ENCODE results near the gene SIX1. TPM values are rescaled to one million over a fixed set of nuclear protein-coding genes. Genes with fewer than 3 reads are reported as not detected.

SIX1 gene
- total RNA-seq, 2 donors from 2014 or later = 0.13 TPM; not detected in 1

DNA sequence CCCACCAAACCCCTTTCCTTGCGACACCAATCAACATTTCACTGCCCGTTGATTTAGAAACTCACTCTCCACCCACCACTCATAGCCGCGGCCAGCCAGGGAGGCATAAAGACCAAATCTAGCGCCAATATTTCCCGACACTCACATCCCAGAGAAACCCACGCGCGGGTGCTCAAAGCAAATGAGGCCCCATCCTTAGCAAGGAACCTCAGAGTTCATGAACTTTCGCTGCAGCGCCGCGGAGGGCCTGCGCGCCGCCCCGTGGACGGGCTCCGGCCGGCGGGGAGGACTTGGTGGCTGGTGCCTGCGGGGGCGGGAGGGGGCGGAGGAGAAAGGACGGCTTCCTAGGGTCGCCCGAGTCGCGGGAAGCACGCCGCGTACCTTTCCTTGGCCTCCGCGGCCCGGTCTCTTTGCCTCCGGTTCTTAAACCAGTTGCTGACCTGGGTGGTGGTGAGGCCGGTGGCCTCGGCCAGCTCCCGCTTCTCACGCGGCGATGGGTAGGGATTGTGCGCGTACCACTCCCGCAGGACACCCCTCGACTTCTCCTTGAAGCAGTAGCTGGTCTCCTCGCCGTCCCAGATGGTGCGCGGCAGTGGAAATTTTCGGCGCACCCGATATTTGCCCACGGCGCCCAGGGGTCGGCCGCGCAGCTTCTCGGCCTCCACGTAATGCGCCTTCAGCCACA lies 886 bp downstream of the SIX1 start:
- H3K9me3 ChIP-seq (ENCODE audit: control insufficient read depth, low read length) = no peaks in the 10 kb centered on the region
- 1 to 4% methylated on average over 25 to 61 of the region's 61 CpGs for WGBS, 2 experiments (ENCODE audit: insufficient coverage in 1 of 2, insufficient read length in 1 of 2)
- Mint-ChIP-seq H3K4me1 (peaks cover 60% of the 10 kb centered on the region), H3K4me3 (peak overlapping the region; percentile 50), H3K36me3 (ENCODE audit: low read depth) (no peaks in the 10 kb centered on the region), H3K9me3 (no peaks in the 10 kb centered on the region), H3K27me3 (ENCODE audit: insufficient read depth) (peaks cover 99% of the 10 kb centered on the region), H3K27ac (no peak overlapping the region)
- H3K27ac ChIP-seq (ENCODE audit: low read depth, low read length) = no peak overlapping the region
- no peak overlapping the region for H3K9ac ChIP-seq (ENCODE audit: extremely low read depth, low read length, poor library complexity, severe bottlenecking)
- H3K4me1 ChIP-seq (ENCODE audit: control insufficient read depth, insufficient read depth, low read length) = peaks cover 29% of the 10 kb centered on the region
- H3K36me3 ChIP-seq (ENCODE audit: control insufficient read depth, insufficient read depth, low read length) = no peaks in the 10 kb centered on the region
- DNase-seq = peak; percentile 73
- TF ChIP-seq, protein P1, sequence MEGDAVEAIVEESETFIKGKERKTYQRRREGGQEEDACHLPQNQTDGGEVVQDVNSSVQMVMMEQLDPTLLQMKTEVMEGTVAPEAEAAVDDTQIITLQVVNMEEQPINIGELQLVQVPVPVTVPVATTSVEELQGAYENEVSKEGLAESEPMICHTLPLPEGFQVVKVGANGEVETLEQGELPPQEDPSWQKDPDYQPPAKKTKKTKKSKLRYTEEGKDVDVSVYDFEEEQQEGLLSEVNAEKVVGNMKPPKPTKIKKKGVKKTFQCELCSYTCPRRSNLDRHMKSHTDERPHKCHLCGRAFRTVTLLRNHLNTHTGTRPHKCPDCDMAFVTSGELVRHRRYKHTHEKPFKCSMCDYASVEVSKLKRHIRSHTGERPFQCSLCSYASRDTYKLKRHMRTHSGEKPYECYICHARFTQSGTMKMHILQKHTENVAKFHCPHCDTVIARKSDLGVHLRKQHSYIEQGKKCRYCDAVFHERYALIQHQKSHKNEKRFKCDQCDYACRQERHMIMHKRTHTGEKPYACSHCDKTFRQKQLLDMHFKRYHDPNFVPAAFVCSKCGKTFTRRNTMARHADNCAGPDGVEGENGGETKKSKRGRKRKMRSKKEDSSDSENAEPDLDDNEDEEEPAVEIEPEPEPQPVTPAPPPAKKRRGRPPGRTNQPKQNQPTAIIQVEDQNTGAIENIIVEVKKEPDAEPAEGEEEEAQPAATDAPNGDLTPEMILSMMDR (conservative IDR thresholded peaks at IDR 0.05) = no peak
- no peak overlapping the region for H3K4me3 ChIP-seq (ENCODE audit: low read length)
- peaks cover 100% of the 10 kb centered on the region for H3K27me3 ChIP-seq (ENCODE audit: control insufficient read depth, insufficient read depth, low read length, poor library complexity, severe bottlenecking)

DNA sequence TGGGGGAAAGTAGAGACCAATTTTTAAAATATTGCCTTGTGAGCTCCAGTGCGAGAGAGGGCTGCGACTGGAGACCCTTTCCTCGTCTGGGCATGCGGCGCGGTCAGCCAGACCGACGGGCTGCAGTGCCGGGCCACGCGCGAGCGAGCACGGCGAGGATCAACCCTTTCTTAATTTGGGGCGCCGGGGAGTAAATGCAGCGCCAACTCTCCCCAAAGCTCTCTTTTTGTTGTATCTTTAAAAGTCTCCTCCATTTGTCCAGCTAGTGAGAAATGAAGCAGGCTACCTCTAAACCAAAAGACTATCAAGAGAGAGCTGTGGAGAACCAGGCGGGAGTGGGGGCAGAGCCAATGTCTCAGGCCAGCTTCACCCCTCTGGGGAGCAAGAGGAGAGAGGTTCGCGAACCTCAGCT lies 1.4 kb downstream of the SIX1 start:
- Mint-ChIP-seq H3K27ac (no peak overlapping the region), H3K36me3 (ENCODE audit: low read depth) (no peaks in the 10 kb centered on the region), H3K9me3 (no peaks in the 10 kb centered on the region), H3K4me1 (peaks cover 59% of the 10 kb centered on the region), H3K4me3 (peak overlapping the region; percentile 50), H3K27me3 (ENCODE audit: insufficient read depth) (peaks cover 99% of the 10 kb centered on the region)
- Histone ChIP-seq H3K9me3 (ENCODE audit: control insufficient read depth, low read length) (no peaks in the 10 kb centered on the region), H3K36me3 (ENCODE audit: control insufficient read depth, insufficient read depth, low read length) (no peaks in the 10 kb centered on the region), H3K4me3 (ENCODE audit: low read length) (peak overlapping the region; percentile 64), H3K27me3 (ENCODE audit: control insufficient read depth, insufficient read depth, low read length, poor library complexity, severe bottlenecking) (peaks cover 100% of the 10 kb centered on the region), H3K27ac (ENCODE audit: low read depth, low read length) (no peak overlapping the region), H3K9ac (ENCODE audit: extremely low read depth, low read length, poor library complexity, severe bottlenecking) (no peak overlapping the region), H3K4me1 (ENCODE audit: control insufficient read depth, insufficient read depth, low read length) (peaks cover 32% of the 10 kb centered on the region)
- TF ChIP-seq, protein P1 (conservative IDR thresholded peaks at IDR 0.05) = no peak
- WGBS, 2 experiments (ENCODE audit: insufficient coverage in 1 of 2, insufficient read length in 1 of 2) = 0 to 2% methylated on average over 4 to 21 of the region's 21 CpGs
- DNase-seq = peak; percentile 61

DNA sequence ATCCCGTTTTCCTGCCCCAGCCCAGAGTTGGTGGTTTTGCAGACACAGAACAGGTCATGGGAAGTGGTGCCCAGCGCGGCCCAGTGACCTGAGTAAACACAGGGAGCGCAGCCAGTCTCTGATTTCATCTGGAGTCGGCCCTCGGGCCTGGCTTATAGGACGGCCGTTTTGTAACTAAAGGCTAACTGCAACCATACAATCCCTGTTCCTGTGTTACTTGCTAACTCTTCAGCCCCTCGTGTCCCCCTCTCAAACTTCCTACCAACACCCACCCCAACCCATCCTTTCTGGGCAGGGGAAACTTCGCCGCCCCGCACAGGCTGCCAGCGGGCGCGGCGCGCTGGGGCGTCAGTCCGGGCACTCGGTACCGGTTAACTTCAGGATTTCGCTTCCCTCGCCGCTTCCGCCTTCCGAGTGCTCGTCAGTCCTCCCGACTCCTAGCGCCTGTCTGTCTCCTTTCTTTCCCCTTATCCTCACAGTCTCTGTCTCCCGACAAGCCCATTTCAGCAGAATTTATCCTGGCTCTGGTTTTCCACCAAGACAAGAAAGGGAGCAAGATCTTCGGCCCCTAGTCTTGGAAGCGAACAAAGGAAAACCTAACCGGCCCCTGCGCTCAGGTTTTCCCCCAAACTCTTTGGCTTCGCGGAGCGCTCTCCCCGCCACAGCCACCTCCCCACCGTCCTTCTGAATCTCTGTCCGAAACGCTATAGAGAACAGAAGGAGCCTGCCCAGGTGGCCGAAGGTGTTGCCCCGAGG lies 2.0 kb downstream of the SIX1 start:
- TF ChIP-seq, protein P1 (conservative IDR thresholded peaks at IDR 0.05) = no peak
- Mint-ChIP-seq H3K4me3 (peak overlapping the region; percentile 50), H3K36me3 (ENCODE audit: low read depth) (no peaks in the 10 kb centered on the region), H3K27me3 (ENCODE audit: insufficient read depth) (peaks cover 99% of the 10 kb centered on the region), H3K4me1 (peaks cover 63% of the 10 kb centered on the region), H3K9me3 (no peaks in the 10 kb centered on the region), H3K27ac (no peak overlapping the region)
- Histone ChIP-seq H3K4me1 (ENCODE audit: control insufficient read depth, insufficient read depth, low read length) (peaks cover 36% of the 10 kb centered on the region), H3K36me3 (ENCODE audit: control insufficient read depth, insufficient read depth, low read length) (no peaks in the 10 kb centered on the region), H3K27ac (ENCODE audit: low read depth, low read length) (no peak overlapping the region), H3K27me3 (ENCODE audit: control insufficient read depth, insufficient read depth, low read length, poor library complexity, severe bottlenecking) (peaks cover 100% of the 10 kb centered on the region), H3K9me3 (ENCODE audit: control insufficient read depth, low read length) (no peaks in the 10 kb centered on the region), H3K4me3 (ENCODE audit: low read length) (peak overlapping the region; percentile 64), H3K9ac (ENCODE audit: extremely low read depth, low read length, poor library complexity, severe bottlenecking) (no peak overlapping the region)
- 1 to 4% methylated on average over 31 to 43 of the region's 43 CpGs for WGBS, 2 experiments (ENCODE audit: insufficient coverage in 1 of 2, insufficient read length in 1 of 2)
- DNase-seq = peak; percentile 81

Measured in endodermal cell (in vitro differentiated cells).